BLaER1 (cell line): ENCODE data around the gene VPS13C.
A peak's percentile ranks its signal among the peaks of the same experiment; 100 is the strongest.

Experiments
- H3K27ac ChIP-seq: shearing (Covaris generic); formaldehyde crosslinking; 2 replicates; pipeline ENCODE4 v1.8.1; 2022
- H3K27me3 ChIP-seq: shearing (Covaris generic); formaldehyde crosslinking; 2 replicates; pipeline ENCODE4 v1.8.1; 2022
- H3K36me3 ChIP-seq: shearing (Covaris generic); formaldehyde crosslinking; 2 replicates; pipeline ENCODE4 v1.8.1; 2022
- H3K4me1 ChIP-seq: shearing (Covaris generic); formaldehyde crosslinking; 2 replicates; pipeline ENCODE4 v1.8.1; 2022
- H3K4me2 ChIP-seq: shearing (Covaris generic); formaldehyde crosslinking; 2 replicates; pipeline ENCODE4 v1.8.1; 2022
- H3K4me3 ChIP-seq: shearing (Covaris generic); formaldehyde crosslinking; 2 replicates; pipeline ENCODE4 v1.8.1; 2022
- H3K9ac ChIP-seq: shearing (Covaris generic); formaldehyde crosslinking; 2 replicates; pipeline ENCODE4 v1.8.1; 2022
- H3K9me3 ChIP-seq: shearing (Covaris generic); formaldehyde crosslinking; 2 replicates; pipeline ENCODE4 v1.8.1; 2022
- H4K20me1 ChIP-seq: shearing (Covaris generic); formaldehyde crosslinking; 2 replicates; pipeline ENCODE4 v1.8.1; 2022
- Cebpa-rat ChIP-seq: shearing (Covaris generic); IDR thresholded peaks from 2 replicates; pipeline ENCODE4 v1.8.1; 2022

VPS13C gene

GRCh38 chr15:61921093-61921492 is 139.2 kb downstream of the VPS13C start:
- Histone ChIP-seq H3K27me3 (no peaks in the 10 kb centered on the region), H4K20me1 (no peaks in the 10 kb centered on the region), H3K4me1 (no peaks in the 10 kb centered on the region), H3K9me3 (no peaks in the 10 kb centered on the region), H3K27ac (no peak overlapping the region), H3K4me2 (no peak overlapping the region), H3K36me3 (peaks cover 54% of the 10 kb centered on the region), H3K9ac (no peak overlapping the region), H3K4me3 (no peak overlapping the region)
- TF ChIP-seq Cebpa-rat, result no peak

- no peak overlapping the region for H3K9ac ChIP-seq
- H4K20me1 ChIP-seq, result no peaks in the 10 kb centered on the region
- no peak overlapping the region for H3K27ac ChIP-seq
- no peak overlapping the region for H3K4me3 ChIP-seq
- no peak overlapping the region for H3K4me2 ChIP-seq
- TF ChIP-seq Cebpa-rat, result no peak
- peaks cover 66% of the 10 kb centered on the region for H3K36me3 ChIP-seq
- no peaks in the 10 kb centered on the region for H3K4me1 ChIP-seq
- H3K27me3 ChIP-seq, result no peaks in the 10 kb centered on the region
- H3K9me3 ChIP-seq, result no peaks in the 10 kb centered on the region
Observed at GRCh38 chr15:61917457-61917856, 142.8 kb downstream of the VPS13C start.

- Histone ChIP-seq H3K9me3 (no peaks in the 10 kb centered on the region), H3K4me1 (no peaks in the 10 kb centered on the region), H3K27me3 (no peaks in the 10 kb centered on the region), H3K36me3 (peaks cover 59% of the 10 kb centered on the region), H4K20me1 (no peaks in the 10 kb centered on the region), H3K9ac (no peak overlapping the region), H3K4me3 (no peak overlapping the region), H3K4me2 (no peak overlapping the region), H3K27ac (no peak overlapping the region)
- TF ChIP-seq Cebpa-rat, result no peak
Observed at GRCh38 chr15:61916104-61916503, 144.1 kb downstream of the VPS13C start.

- H3K4me1 ChIP-seq, result no peaks in the 10 kb centered on the region
- no peak overlapping the region for H3K4me2 ChIP-seq
- no peaks in the 10 kb centered on the region for H4K20me1 ChIP-seq
- no peaks in the 10 kb centered on the region for H3K27me3 ChIP-seq
- no peak overlapping the region for H3K4me3 ChIP-seq
- H3K9me3 ChIP-seq, result no peaks in the 10 kb centered on the region
- peaks cover 59% of the 10 kb centered on the region for H3K36me3 ChIP-seq
- H3K9ac ChIP-seq, result no peak overlapping the region
- no peak overlapping the region for H3K27ac ChIP-seq
- TF ChIP-seq Cebpa-rat, result no peak
Observed at GRCh38 chr15:61915640-61916039, 144.6 kb downstream of the VPS13C start.

GRCh38 chr15:61910839-61911369 is 149.3 kb downstream of the VPS13C start:
- Histone ChIP-seq H3K9ac (no peak overlapping the region), H3K4me1 (no peaks in the 10 kb centered on the region), H3K4me2 (no peak overlapping the region), H3K36me3 (peaks cover 79% of the 10 kb centered on the region), H3K27me3 (no peaks in the 10 kb centered on the region), H3K9me3 (no peaks in the 10 kb centered on the region), H3K4me3 (no peak overlapping the region), H3K27ac (no peak overlapping the region), H4K20me1 (no peaks in the 10 kb centered on the region)
- no peak for TF ChIP-seq Cebpa-rat

GRCh38 chr15:61908241-61908640 is 152.0 kb downstream of the VPS13C start:
- no peaks in the 10 kb centered on the region for H3K4me1 ChIP-seq
- H3K4me2 ChIP-seq, result no peak overlapping the region
- H3K9ac ChIP-seq, result no peak overlapping the region
- no peak overlapping the region for H3K27ac ChIP-seq
- H3K4me3 ChIP-seq, result no peak overlapping the region
- H4K20me1 ChIP-seq, result no peaks in the 10 kb centered on the region
- no peak for TF ChIP-seq Cebpa-rat
- peaks cover under 1% of the 10 kb centered on the region; the same call in 1 of the 2 replicates for H3K9me3 ChIP-seq
- H3K36me3 ChIP-seq, result peaks cover 70% of the 10 kb centered on the region
- H3K27me3 ChIP-seq, result no peaks in the 10 kb centered on the region

GRCh38 chr15:61907753-61908086 is 152.5 kb downstream of the VPS13C start:
- H3K9ac ChIP-seq, result no peak overlapping the region

GRCh38 chr15:61906961-61907752 is 153.1 kb downstream of the VPS13C start:
- no peaks in the 10 kb centered on the region for H4K20me1 ChIP-seq
- peaks cover 10% of the 10 kb centered on the region for H3K9me3 ChIP-seq
- H3K4me1 ChIP-seq, result no peaks in the 10 kb centered on the region
- H3K4me3 ChIP-seq, result no peak overlapping the region
- H3K27ac ChIP-seq, result no peak overlapping the region
- H3K36me3 ChIP-seq, result peaks cover 76% of the 10 kb centered on the region
- H3K27me3 ChIP-seq, result no peaks in the 10 kb centered on the region
- H3K9ac ChIP-seq, result no peak overlapping the region
- TF ChIP-seq Cebpa-rat, result no peak
- H3K4me2 ChIP-seq, result no peak overlapping the region

More at GRCh38 chr15:61907753-61908086, 152.5 kb downstream of the VPS13C start:
- no peaks in the 10 kb centered on the region for H4K20me1 ChIP-seq
- no peak overlapping the region for H3K4me3 ChIP-seq
- H3K27me3 ChIP-seq, result no peaks in the 10 kb centered on the region
- peaks cover 71% of the 10 kb centered on the region for H3K36me3 ChIP-seq
- peaks cover 5% of the 10 kb centered on the region; the same call in 1 of the 2 replicates for H3K9me3 ChIP-seq
- no peak overlapping the region for H3K27ac ChIP-seq
- no peak for TF ChIP-seq Cebpa-rat
- no peak overlapping the region for H3K4me2 ChIP-seq
- no peaks in the 10 kb centered on the region for H3K4me1 ChIP-seq

GRCh38 chr15:61893146-61893545 is 167.1 kb downstream of the VPS13C start:
- no peaks in the 10 kb centered on the region for H3K27me3 ChIP-seq
- H3K9ac ChIP-seq, result no peak overlapping the region

GRCh38 chr15:61892140-61892539 is 168.1 kb downstream of the VPS13C start:
- no peak overlapping the region for H3K9ac ChIP-seq
- H3K4me3 ChIP-seq, result no peak overlapping the region
- H3K4me2 ChIP-seq, result no peak overlapping the region
- no peaks in the 10 kb centered on the region for H4K20me1 ChIP-seq
- H3K36me3 ChIP-seq, result peaks cover 68% of the 10 kb centered on the region
- no peaks in the 10 kb centered on the region for H3K4me1 ChIP-seq
- H3K9me3 ChIP-seq, result peaks cover 38% of the 10 kb centered on the region
- no peak for TF ChIP-seq Cebpa-rat
- no peak overlapping the region for H3K27ac ChIP-seq
- no peaks in the 10 kb centered on the region for H3K27me3 ChIP-seq

More at GRCh38 chr15:61893146-61893545, 167.1 kb downstream of the VPS13C start:
- H3K36me3 ChIP-seq, result peaks cover 64% of the 10 kb centered on the region
- peaks cover 38% of the 10 kb centered on the region for H3K9me3 ChIP-seq
- no peaks in the 10 kb centered on the region for H3K4me1 ChIP-seq
- no peaks in the 10 kb centered on the region for H4K20me1 ChIP-seq
- H3K4me3 ChIP-seq, result 0 out of 2 replicates have a peak overlapping the region, but pooled peaks have one; percentile 33
- no peak overlapping the region for H3K27ac ChIP-seq
- TF ChIP-seq Cebpa-rat, result no peak
- H3K4me2 ChIP-seq, result no peak overlapping the region
